HK-2 (cell line): ENCODE results near the gene DNER.
"Not testable (repeated sequence)": the region's sequence is repeated elsewhere in the genome, so short reads cannot be mapped to it uniquely, and the experiment has no call there.

Experiments
- DNase-seq: peaks from one replicate; pipeline ENCODE4 v3.0.0-alpha.2; 2018; ENCODE audit not compliant: unreplicated experiment

Gene DNER

DNA sequence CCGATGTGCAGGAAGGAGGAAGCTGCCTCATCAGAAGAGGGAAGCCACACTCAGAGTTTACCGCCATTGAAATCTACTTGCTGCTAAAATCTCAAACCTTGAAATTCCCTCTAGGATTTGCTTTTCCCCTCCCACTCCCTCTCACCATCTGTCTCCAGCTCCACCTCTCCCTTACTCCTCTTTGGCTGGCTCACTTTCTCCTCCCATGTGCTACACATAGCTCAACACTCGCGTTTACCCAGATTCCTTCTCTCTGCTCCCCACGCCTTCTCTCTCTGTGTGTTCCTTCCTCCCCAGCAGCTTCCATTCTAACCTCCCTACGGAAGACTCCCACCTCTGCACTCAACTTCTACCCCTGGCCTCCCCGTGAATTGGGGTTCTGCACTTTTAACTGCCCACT, 143.1 kb downstream of the DNER start:
- DNase-seq = no peak

DNA sequence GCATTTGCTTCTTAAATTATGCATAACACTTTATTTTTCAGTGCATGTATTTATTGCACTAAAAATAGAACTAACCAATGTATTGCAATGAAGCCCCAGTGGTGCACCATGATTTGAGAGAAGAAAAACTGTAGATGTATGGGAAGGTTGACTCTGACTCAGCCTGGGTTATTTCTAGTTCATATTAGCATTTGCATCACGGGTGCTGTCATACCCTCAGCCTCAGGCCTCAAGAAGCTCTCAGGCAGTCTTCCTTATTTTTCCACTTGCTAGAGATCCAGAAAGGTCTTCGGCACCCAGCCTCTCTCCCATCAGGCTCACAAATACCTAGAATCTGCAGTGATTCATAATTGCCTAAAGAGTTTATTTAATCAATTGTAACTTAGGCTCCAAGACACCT, 148.0 kb downstream of the DNER start:
- DNase-seq = no peak

DNA sequence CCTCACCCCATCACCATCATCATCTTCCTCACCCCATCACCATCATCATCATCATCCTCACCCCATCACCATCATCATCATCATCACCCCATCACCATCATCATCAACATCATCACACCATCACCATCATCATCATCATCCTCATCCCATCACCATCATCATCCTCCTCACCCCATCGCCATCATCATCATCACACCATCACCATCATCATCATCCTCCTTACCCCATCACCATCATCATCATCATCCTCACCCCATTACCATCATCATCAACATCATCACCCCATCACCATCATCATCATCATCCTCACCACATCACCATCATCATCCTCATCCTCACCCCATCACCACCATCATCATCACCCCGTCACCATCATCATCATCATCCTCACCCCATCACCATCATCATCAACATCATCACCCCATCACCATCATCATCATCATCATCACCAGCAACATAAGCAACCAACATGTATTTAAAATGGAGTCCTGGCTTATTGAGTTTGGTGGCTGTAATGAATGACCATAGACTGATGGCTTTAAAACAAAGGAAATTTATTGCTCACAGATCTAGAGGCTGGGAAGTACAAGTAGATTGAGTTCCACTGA, 150.0 kb downstream of the DNER start:
- DNase-seq = no peak

DNA sequence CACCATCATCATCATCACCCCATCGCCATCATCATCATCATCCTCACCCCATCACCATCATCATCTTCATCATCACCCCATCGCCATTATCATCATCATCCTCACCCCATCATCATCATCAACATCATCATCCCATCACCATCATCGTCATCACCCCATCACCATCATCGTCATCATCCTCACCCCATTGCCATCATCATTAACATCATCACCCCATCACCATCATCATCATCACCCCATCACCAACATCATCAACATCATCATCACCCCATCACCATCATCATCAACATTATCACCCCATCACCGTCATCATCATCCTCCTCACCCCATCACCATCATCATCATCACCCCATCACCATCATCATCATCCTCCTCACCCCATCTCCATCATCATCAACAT, 151.0 kb downstream of the DNER start:
- DNase-seq = no peak

DNA sequence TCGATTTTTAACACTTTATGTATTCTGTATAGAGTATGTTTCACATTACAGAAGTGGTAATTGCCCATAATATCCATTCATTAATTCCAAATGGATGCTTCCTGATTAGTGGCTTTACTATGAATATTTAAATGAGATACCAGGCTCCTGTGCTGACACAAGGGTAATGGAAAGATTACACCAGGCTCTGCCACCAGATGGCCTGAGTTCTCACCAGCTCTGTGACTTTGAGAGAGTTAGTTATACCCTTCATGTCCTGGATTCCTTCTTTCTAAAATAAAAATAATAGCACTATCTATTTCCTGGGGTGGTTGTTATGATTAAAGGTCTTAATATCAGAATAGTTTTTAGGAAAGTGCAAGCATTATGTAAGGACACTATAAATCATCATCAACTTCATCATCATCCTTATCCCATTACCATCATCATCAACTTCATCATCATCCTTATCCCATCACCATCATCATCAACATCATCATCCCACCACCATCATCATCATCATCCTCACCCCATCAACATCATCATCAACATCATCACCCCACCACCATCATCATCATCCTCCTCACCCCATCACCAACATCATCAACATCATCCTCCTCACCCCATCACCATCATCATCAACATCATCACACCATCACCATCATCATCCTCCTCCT, 151.8 kb downstream of the DNER start:
- no peak for DNase-seq

DNA sequence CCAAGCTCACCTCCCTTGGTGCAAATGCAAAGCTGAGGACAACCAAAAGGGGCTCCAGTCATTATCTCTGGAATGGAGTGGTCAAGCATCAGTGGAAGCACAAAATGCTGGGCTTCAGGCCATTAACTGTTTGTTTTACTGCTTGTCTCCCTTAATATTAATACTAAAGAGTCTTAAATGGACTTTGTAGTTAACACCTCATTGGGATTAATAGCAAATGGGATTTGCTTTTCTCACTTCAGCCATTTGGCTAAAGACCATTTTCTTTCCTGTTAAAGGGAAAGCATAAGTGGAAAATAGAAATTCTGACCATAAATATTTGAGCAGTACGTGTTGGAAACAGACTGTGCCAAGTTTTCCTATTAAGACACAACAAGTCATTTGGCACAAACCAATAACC, 154.4 kb downstream of the DNER start:
- no peak for DNase-seq

DNA sequence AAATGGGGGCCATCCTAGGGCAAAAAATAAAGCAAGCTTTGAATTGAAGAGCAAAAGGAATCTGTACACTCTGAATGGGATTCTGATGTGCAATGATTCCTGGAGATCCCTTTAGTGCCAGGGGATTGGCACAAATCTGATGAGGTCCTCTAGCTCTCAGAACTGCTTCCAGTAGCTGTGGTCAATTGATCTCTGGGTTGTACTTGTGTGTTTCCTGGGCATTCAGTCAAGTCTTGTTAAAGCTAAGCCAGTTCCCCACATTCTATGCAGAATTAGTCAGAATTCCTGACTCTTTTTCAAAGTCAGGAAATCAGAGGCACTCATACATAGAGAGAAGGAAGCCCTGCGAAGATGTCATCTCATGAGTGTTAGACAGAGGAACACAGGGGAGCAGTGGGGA, 161.3 kb downstream of the DNER start:
- DNase-seq = no peak

DNA sequence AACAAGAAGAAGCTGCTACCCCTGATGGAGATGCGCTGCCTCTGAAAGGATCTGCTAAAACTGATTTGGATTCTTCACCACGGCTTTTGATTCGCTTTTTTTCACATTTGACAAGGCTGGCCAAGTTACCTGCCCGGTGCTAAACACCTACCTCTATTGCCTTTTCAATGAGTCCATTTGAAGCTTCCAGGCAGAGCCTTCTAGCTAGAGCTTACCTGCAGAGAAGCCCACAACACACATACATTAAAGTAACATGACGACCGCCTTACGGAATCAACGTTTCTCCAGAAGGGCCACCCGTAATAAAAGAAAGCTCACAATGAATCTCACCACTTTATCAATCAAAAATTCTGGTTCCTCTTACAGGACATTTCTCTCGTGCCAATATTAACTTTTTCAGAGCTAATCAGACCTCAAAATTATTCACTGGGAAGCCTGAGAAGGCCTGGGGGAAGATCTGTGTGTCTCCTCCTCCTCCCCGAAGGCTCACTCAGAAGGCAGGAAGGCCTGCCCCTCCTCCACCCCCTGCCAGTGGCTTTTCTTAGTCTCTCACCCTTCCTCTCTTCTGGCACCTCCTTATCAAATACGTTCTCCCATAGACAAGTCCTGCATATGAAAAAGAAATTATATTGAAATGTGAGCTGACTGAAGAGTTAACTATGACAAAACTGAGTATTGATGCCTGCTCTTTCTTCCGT, 171.0 kb downstream of the DNER start:
- no peak for DNase-seq

DNA sequence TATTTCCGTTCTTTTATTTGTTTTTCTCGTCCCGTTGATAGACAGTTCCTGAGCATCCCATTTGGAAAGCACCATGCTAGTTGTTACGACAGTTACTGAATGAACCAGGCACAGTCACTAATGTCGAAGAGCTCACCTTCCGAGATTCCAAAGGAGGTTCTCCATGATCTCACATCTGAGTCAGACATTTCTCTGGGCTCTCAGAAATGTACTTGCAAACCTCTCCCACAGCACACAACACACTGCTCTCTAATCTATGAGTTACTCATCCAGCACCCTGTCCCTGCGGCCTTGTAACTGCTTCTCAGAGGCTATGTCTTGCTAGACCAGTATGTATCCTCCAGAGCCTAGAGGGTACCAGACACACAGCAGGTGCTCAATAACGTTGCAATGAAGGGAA, 174.7 kb downstream of the DNER start:
- DNase-seq = no peak

DNA sequence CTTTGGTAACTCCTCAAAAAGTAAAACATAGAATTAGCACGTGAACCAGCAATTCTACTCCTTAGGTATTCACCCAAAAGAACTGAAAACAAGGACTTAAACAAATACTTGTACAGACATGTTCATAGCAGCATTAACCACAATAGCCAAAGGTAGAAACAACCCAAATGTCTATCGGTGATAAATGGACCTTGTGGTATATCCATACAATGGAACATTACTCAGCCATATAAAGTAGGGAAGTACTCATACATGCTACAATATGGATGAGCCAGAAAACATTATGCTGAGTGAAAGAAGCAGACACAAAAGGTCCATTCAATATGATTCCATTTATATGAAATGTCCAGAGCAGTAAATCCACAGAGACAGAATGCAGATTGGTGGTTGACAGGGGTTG, 182.8 kb downstream of the DNER start:
- no peak for DNase-seq

DNA sequence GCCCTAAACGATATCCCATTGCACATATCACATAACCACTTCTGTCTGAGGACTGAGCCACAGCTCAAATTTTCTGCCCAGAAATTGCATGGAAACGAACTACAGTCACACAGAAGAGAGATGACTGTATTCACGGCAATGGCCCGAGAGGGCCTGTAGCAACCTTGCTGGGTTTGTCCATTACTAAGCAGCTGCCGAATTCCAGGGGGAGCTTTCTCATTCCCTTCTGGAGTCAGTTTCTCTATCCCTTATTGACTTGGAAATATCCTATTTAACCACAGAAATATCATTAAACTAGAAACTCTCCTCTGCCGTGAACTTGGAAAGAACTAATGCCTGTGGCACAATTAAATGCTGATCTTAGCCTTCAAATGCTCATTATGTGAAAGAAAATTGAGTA, 183.9 kb downstream of the DNER start:
- DNase-seq = no peak

DNA sequence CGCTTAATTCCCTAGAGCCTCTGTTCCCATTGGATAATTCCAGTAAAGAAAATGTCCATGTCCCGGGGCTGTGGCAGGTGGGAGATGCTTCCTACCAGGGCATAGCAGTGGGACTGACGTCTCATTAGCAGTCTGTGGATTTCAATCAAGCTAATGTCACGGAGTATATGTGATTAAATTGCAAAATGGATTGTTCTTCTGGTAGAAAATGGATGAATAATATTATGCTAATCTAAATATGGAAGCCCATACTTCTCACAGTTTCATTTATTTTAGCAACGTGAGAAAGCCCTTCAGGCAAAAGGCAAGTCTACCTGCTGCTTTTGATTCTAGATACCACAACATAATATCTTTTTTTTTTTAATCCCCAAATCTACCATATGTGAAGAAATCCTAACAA, 185.5 kb downstream of the DNER start:
- no peak for DNase-seq

DNA sequence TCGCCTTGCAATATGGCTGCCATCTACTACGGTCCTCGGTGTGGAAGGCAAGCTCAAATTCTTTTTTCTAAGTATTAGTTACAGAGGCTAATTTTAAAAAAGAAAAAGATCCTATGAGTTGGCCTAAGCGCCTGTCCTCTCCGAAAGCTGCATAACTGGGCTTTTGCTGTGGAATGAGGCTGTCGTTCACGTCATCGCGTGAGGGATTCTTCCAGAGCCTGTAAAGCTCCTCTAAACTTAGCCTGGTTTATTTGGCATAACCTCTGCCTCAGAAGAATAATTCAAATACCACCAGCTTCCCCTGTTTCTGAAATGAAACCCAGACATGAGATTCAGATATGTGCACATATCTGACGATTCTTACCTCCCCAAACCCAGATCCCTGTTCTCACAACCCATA, 187.4 kb downstream of the DNER start:
- DNase-seq = no peak

DNA sequence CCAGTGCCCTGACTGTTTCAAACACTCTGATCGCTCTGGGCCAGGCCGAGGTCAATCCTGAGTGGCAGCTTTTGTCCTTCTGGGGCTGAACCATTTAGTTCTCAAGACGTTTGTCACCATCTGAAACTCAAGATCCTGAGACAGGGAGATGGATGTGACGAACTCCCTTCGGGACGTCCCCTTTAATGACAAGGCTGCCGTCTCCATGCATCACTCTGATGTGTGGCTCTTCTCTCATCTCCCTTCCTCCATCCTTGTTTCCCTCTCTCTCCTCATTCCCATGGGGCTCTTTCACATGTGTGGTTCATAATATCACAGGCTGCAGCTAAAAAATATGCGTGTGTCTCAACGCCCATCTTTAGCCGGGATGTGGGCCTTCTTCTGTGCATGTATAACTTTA, 189.6 kb downstream of the DNER start:
- no peak for DNase-seq

DNA sequence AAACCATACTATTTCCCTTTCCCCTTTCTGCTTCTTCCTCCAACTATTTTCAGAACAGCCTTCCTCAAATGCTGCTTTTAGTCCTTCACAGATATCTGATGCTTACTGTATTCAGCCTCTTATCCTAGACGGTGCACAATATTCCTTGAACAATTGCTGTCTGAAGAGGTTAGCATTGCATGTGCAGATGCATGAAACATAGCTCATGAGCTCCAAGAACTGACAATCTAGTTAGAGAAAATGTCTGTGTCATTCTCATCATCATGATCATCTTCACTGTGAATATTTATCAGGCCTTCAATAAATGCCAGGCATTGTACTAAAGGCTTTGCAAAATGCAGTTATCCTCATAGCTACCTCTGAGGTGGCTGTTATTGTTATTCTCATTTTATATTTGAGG, 190.7 kb downstream of the DNER start:
- no peak for DNase-seq

DNA sequence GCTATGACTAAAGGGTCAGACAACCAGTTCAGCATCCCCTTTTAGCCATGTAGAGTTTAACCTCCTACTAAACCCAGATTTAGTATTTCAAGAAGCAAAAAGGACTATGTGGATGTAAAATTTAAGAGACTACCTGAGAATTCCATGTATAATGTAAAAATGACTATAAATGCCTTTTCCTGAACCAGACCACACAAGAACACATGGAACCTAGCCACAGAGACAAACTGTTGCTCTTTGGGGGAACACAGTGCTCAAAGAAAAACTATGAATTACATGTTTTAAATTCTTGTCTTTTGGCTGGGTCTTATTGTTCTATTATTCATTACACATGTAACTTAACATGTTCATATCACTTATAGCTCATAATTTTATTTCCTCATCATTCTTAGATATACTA, 192.8 kb downstream of the DNER start:
- DNase-seq = no peak

DNA sequence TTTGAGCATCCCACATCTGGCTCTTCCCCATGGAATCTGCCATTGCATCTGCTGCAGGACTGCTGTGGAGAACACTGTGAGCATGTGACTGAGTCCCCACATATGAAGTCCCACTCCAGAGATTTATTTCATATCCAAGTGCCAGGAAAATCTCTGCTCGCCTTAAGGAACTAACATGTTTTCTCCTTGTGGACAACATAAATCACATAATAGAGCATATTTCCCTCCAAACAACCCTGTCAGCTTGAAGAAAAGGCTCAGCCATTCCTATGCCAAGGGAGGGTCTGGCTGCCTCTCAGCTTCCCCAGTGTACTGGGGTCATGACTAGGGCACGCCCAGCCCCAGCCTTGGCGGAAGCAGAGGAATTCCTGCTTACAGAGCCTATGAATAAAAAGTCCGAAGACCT, 193.7 kb downstream of the DNER start:
- no peak for DNase-seq

DNA sequence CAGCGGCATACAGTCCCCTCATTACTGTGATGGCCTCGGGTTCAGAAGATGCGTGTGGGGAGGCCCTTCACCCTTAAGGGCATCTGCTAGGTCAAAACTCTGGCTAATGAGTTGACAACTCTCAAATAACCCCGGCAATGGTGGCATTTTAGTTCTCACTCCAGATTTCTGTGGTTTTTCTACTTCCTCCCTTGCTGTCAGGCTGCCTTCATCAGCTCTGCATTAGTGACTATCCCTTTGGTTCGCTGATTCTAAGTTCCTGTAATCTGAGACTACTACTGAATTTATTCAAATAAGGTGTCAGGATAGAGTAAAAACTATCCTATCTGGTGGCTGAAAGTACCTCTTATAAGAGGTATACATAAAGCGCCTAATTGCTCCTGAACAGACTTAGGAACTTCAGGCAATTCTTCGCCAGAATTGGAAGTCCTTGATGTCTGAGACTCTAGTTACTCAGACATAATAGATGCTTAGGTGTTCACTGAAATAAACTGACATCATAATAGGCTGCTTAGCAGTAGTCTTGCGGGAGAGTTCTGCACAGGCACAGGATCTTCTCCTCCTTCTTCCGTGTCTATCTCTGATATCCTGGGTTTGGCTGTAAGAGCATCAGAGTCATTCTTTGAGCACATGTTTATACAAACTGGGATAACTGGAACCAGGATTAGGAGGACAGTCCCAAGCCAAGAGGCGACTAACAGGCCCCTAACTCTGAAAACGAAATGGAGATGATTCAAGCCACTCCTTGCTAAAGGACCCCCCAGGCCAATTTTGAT, 194.5 kb downstream of the DNER start:
- no peak for DNase-seq

DNA sequence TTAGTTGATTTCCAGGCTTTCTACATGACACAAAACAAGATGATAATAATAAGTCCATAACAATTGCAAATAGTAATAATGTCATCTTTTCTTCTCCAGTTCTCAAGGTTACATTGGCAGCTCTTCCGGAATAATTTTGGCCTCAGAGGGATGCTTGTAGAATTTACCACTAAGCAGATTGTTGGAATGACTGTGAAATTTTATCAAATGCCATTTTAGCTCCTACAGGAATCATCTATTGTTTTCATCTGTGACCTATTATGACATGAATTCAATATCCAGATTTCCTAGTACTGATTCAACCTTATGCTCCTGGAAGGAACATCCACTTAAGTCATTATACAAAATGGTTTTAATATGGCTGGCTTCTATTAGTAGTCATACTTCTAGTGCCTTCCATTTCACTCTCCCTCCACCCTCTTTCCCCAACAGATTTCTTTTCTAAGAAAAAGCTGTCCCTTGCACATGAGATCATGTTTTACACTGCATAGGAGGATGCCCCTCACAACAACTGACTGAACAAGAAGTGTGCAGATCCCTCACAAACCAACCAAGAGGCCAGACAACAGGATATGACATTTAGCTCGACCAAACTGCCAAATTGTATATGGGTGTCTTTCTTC, 200.0 kb downstream of the DNER start:
- DNase-seq = no peak

DNA sequence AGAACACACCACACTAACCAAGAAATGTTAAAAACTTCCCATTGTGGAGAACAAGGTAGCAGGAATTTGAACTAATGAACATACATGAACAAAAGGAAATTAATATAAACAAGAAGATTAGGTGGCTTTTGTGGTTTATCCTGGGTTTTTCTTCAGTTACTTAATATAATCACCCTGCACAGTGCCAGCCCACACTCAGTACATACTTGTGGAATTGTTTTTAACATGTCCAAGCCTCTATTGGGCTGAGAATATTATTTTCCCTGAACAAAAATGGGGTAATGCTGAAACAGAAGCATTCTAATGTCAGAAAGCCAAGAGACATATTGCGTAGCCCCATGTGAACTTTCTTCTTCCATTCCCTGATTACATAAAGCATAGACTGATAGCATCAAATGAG, 202.8 kb downstream of the DNER start:
- DNase-seq = no peak

DNA sequence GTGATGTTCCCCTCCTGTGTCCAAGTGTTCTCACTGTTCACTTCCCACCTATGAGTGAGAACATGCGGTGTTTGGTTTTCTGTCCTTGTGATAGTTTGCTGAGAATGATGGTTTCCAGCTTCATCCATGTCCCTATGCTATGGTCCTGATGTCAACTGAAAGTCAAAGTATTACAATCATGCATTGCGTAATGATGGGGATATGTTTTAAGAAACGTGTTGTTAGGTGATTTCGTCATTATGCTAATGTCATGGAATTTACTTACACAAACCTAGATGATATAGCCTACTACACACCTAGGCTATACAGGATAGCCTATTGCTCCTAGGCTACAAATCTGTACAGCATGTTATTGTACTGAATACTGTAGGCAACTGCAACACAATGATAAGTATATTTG, 207.7 kb downstream of the DNER start:
- not testable (repeated sequence) for DNase-seq

DNA sequence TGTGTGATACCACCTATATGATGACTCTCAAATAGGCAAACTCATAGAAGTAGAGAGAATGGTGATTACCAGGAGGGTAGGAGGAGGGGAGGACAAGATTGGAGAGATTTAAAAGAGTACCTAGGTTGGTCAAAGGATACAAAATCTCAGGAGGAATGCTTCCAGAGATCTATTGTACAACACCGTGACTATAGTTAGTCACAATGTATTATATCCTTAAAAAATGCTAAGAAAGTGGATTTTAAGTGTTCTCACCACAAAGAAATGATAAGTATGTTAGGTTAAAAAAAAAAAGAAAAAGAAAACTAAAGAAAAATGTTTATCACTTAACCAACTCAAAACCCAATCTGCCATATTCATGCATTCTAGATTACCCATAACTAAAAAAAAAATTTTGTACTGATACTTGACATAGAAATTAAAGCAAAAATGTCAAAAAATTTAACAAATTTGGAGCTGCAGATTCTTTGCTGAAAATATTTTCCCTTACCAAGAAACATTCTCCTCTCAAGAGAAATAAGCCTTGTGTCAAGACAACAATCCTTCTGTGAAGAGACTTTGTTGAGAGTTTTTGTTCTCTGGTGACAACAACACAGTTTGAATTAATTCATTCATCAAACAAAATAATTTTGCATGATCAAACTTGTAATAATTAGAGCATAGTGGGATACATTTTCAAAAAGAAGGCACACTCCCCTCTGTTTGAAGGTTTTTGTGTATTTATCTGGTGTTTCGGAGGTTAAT, 213.1 kb downstream of the DNER start:
- DNase-seq = no peak
